HepG2 (cell line): Measurements from ENCODE around the gene TMCO2. TPM values are rescaled to one million over a fixed set of nuclear protein-coding genes. Genes with fewer than 3 reads are reported as not detected.

Source experiments
- AGO1 ChIP-seq: fragments of 200-400 bp; formaldehyde crosslinking; IDR thresholded peaks from 2 replicates; pipeline ENCODE4 v1.6.1; 2017; ENCODE audit warnings: mild to moderate bottlenecking, low read depth, low read length, moderate library complexity; ENCODE audit not compliant: poor library complexity, severe bottlenecking
- CBX5 ChIP-seq: sonication (generic); formaldehyde crosslinking; IDR thresholded peaks from 2 replicates; pipeline ENCODE4 v1.4.0; 2020; ENCODE audit warnings: missing genetic modification reagents, borderline replicate concordance
- HMGXB4 ChIP-seq, 2 experiments: sonication (generic) in 1 of 2; formaldehyde crosslinking in 1 of 2; IDR thresholded peaks; 2 replicates each; pipeline versions ENCODE4 v1.4.0 to v1.6.1; 2018 to 2020; ENCODE audit warnings: missing genetic modification reagents in 2 of 2, borderline replicate concordance in 1 of 2, low read depth in 1 of 2, mild to moderate bottlenecking in 1 of 2, missing biosample characterization in 1 of 2
- HNF4A ChIP-seq: sonication (generic); formaldehyde crosslinking; IDR thresholded peaks from 2 replicates; pipeline ENCODE4 v1.4.0; 2020; ENCODE audit warnings: missing genetic modification reagents
- THAP11 ChIP-seq: IDR thresholded peaks from 2 replicates; pipeline ENCODE4 v1.6.1; 2016; ENCODE audit warnings: missing biosample characterization, missing genetic modification reagents
- THYN1 ChIP-seq: sonication (generic); formaldehyde crosslinking; IDR thresholded peaks from 2 replicates; pipeline ENCODE4 v1.8.1; 2023; ENCODE audit warnings: low read depth, mild to moderate bottlenecking, moderate library complexity, missing genetic modification reagents, borderline replicate concordance
- ZBTB37 ChIP-seq: sonication (generic); formaldehyde crosslinking; IDR thresholded peaks from 2 replicates; pipeline ENCODE4 v1.4.0; 2020; ENCODE audit warnings: mild to moderate bottlenecking, missing genetic modification reagents
- ZNF101 ChIP-seq: sonication (generic); formaldehyde crosslinking; IDR thresholded peaks from 2 replicates; pipeline ENCODE4 v1.4.0; 2020; ENCODE audit warnings: mild to moderate bottlenecking, low read depth, missing genetic modification reagents, borderline replicate concordance
- polyA plus RNA-seq, 8 experiments: library from polyadenylated mRNA; depleted of rRNA in 3 of 8; stranded (reverse) in 7 of 8; unstranded in 1 of 8; fragments of >200 nt; fragmentation: Illumina TruSeq in 4 of 8; extraction: Trizol in 4 of 8; gene quantifications; 2 replicates each; pipeline versions ENCODE4 v1.2.1 to v1.2.3, GENCODE V29; 2011 to 2016; ENCODE audit warnings: low read depth in 4 of 8, missing spikeins in 1 of 8, mixed read lengths in 1 of 8; ENCODE audit not compliant: insufficient read depth in 1 of 8
- total RNA-seq, 5 experiments: library from RNA; depleted of rRNA; stranded (reverse); fragments of >200 nt; fragmentation: Illumina TruSeq; extraction: Trizol; gene quantifications; 2 replicates each; pipeline ENCODE4 v1.2.3, GENCODE V29; 2016; ENCODE audit warnings: low read depth in 1 of 5
- TF ChIP-seq, protein P1 (sequence below), 2 experiments: fragments of 450-650 bp in 1 of 2; sonication (generic) in 1 of 2; formaldehyde crosslinking in 1 of 2; IDR thresholded peaks; 2 replicates each; pipeline versions ENCODE4 v1.6.1 to v1.8.0; 2016 to 2022; ENCODE audit warnings: antibody characterized with exemption in 1 of 2, mild to moderate bottlenecking in 1 of 2, missing genetic modification reagents in 1 of 2

The TMCO2 gene
- total and polyA plus RNA-seq, 2 of the 13 experiments (the other 11 are each of a cell fraction or from before 2014, with no cell fraction given): not detected

GRCh38 chr1:40257688-40258444 is 10.1 kb downstream of the TMCO2 start, which contains the start of gene ZMPSTE24 (continued):
- TF ChIP-seq, protein P1, sequence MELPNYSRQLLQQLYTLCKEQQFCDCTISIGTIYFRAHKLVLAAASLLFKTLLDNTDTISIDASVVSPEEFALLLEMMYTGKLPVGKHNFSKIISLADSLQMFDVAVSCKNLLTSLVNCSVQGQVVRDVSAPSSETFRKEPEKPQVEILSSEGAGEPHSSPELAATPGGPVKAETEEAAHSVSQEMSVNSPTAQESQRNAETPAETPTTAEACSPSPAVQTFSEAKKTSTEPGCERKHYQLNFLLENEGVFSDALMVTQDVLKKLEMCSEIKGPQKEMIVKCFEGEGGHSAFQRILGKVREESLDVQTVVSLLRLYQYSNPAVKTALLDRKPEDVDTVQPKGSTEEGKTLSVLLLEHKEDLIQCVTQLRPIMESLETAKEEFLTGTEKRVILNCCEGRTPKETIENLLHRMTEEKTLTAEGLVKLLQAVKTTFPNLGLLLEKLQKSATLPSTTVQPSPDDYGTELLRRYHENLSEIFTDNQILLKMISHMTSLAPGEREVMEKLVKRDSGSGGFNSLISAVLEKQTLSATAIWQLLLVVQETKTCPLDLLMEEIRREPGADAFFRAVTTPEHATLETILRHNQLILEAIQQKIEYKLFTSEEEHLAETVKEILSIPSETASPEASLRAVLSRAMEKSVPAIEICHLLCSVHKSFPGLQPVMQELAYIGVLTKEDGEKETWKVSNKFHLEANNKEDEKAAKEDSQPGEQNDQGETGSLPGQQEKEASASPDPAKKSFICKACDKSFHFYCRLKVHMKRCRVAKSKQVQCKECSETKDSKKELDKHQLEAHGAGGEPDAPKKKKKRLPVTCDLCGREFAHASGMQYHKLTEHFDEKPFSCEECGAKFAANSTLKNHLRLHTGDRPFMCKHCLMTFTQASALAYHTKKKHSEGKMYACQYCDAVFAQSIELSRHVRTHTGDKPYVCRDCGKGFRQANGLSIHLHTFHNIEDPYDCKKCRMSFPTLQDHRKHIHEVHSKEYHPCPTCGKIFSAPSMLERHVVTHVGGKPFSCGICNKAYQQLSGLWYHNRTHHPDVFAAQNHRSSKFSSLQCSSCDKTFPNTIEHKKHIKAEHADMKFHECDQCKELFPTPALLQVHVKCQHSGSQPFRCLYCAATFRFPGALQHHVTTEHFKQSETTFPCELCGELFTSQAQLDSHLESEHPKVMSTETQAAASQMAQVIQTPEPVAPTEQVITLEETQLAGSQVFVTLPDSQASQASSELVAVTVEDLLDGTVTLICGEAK (IDR thresholded peaks at IDR 0.05): peak; percentile 96
- TF ChIP-seq, protein P1 (CRISPR knock-in tag; IDR thresholded peaks at IDR 0.05): peak; percentile 91; the same call in 1 of the 2 replicates
- TF ChIP-seq THAP11 (CRISPR knock-in tag): peak; percentile 95
- 0 out of 2 replicates have a peak, but pooled peaks have one; percentile 81 for TF ChIP-seq ZNF101 (CRISPR knock-in tag)
- no peak for TF ChIP-seq AGO1
- no peak for TF ChIP-seq THYN1 (CRISPR knock-in tag)
- peak; percentile 27 for TF ChIP-seq HNF4A
- TF ChIP-seq ZBTB37 (CRISPR knock-in tag): peak; percentile 61; the same call in 1 of the 2 replicates
- TF ChIP-seq CBX5 (CRISPR knock-in tag): peak; percentile 98; the same call in 1 of the 2 replicates
- TF ChIP-seq HMGXB4 (CRISPR knock-in tag; IDR thresholded peaks at IDR 0.05; ENCODE audit: borderline replicate concordance in 1 of 2, low read depth in 1 of 2): peak; percentile 82 to 95; a peak in 3 of 4 replicates
